ENCODE results near the gene ZNF726.
"Not testable (repeated sequence)": the region's sequence is repeated elsewhere in the genome, so short reads cannot be mapped to it uniquely, and the experiment has no call there.

ZNF726 gene

DNA sequence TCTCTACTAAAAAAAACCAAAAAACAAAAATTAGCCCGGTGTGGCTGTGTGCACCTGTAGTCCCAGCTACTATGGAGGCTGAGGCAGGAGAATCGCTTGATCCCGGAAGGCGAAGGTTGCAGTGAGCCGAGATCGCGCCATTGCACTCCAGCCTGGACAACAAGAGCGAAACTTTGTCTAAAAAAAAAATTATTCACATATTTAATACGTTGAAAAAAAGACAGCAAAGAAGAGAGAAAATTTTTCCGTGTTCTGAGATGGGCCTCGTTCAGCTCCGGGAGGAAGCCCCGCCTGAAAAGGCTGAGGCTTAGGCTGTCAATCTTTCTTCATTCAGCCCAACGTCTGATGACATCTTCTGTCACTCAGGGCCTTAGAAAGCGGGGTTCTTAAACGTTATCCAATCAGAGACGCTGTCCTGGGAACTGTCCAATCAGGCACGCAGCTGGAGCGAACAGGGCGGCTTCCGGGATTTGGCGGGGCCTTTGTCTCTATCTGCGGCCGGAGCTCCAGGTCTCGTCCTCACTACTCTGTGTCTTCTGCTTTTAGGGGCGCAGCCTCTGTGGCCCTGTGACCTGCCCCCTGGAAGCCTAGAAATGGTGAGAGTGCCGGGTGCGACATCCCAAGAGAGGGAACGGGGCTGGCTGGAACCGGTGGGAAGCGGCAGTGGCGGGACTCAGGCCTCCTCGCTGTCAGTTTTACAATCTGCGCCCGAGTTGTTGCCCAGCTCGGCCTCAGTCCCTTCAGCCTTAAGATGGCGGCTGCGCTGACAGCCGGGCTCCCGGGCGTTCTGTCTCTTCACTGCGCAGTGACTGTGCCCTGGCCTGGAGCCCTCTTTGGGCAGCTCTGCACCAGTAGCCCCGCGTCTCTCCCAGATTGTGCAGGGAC, at the start of gene ZNF726:
ZNF726 (plus strand) TSS at position 485 of the 885 bp plus-strand sequence; CDS start at position 594, 109 bp downstream.
- Histone ChIP-seq H3K4me1 (ENCODE audit: control insufficient read depth, insufficient read depth, low read length) (no peaks in the 10 kb centered on the region), H3K36me3 (ENCODE audit: control insufficient read depth, insufficient read depth, low read length) (no peaks in the 10 kb centered on the region), H3K9ac (ENCODE audit: low read depth, low read length) (no peak within 1 kb of the TSS), H3K27me3 (ENCODE audit: control insufficient read depth, insufficient read depth, low read length) (no peaks in the 10 kb centered on the region), H3K4me3 (ENCODE audit: low read depth, low read length) (peak within 1 kb of the TSS; percentile 46), H3K9me3 (ENCODE audit: control insufficient read depth, insufficient read depth, low read length) (peaks cover 10% of the 10 kb centered on the region)

DNA sequence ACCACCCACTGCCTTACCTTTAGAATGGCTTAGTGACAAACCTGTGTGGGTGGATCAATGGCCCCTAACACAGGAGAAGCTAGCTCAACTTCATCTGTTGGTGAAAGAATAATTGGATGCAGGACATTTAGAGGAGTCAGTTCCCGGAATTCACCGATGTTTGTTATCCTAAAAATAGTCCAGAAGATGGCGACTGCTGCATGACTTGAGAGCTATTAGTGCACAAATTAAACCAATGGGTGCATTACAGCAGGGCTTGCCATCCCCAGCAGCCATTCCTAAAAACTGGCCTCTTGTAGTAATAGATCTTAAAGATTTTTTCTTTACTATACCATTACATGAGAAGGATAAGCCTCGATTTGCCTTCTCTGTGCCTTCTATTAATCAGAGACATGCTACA, 46.8 kb upstream of the ZNF726 start:
- H3K4me3 ChIP-seq (ENCODE audit: low read depth, low read length): no peak overlapping the region
- peaks cover 6% of the 10 kb centered on the region for H3K9me3 ChIP-seq (ENCODE audit: control insufficient read depth, insufficient read depth, low read length)
- H3K9ac ChIP-seq (ENCODE audit: low read depth, low read length): no peak overlapping the region
- H3K36me3 ChIP-seq (ENCODE audit: control insufficient read depth, insufficient read depth, low read length): no peaks in the 10 kb centered on the region
- no peaks in the 10 kb centered on the region for H3K4me1 ChIP-seq (ENCODE audit: control insufficient read depth, insufficient read depth, low read length)
- no peaks in the 10 kb centered on the region for H3K27me3 ChIP-seq (ENCODE audit: control insufficient read depth, insufficient read depth, low read length)

DNA sequence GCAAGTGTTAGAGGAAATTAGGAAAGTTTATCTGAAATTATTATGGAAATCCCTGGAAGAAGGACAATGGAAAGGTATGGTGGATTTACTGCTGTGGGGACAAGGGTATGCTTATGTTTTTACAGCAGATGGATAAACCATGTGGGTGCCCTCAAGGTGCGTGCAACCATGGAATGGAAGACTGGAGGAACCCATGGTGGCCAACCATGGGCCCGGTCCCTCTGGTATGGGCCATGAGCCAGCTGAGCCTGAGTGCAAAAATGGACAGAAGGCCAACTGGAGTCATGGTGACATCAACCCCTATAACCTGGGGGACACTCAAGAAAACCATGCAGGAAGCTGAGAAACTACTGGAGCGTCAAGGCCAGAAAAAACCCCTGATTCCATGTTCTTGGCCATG, 46.1 kb upstream of the ZNF726 start:
- Histone ChIP-seq H3K36me3 (ENCODE audit: control insufficient read depth, insufficient read depth, low read length) (no peaks in the 10 kb centered on the region), H3K9me3 (ENCODE audit: control insufficient read depth, insufficient read depth, low read length) (peaks cover 6% of the 10 kb centered on the region), H3K4me1 (ENCODE audit: control insufficient read depth, insufficient read depth, low read length) (no peaks in the 10 kb centered on the region), H3K27me3 (ENCODE audit: control insufficient read depth, insufficient read depth, low read length) (no peaks in the 10 kb centered on the region), H3K4me3 (ENCODE audit: low read depth, low read length) (no peak overlapping the region), H3K9ac (ENCODE audit: low read depth, low read length) (no peak overlapping the region)

DNA sequence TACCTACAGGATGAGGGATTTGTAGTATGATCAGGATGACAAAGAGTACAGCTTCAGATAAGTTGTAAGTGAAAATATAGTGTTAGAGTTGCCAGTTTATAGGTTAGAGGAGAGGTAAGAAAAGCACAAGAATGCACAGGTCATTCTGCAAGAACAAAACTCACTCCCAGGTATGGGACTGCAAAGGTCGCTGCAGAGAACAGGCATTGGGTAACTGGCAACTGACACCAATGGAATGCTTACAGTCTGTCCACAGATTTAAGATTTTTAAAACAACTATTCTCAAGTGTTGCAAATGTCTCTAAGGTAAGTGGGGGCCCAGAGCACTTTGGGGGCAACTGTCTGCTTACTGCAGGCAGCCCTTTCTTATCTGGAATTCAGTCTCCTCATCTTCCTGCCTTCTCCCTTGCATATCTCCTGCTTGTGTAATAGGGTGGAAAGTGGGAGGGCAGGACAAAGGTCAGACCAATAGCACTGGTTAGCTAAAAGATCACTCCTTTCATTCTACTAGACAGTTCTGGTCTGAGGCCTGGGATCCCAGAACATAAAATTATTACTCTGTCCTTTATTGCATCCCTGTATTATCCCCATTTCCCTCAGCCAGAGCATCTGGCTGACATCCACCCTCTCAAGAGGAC, 42.3 kb upstream of the ZNF726 start:
- H3K36me3 ChIP-seq (ENCODE audit: control insufficient read depth, insufficient read depth, low read length): no peaks in the 10 kb centered on the region

DNA sequence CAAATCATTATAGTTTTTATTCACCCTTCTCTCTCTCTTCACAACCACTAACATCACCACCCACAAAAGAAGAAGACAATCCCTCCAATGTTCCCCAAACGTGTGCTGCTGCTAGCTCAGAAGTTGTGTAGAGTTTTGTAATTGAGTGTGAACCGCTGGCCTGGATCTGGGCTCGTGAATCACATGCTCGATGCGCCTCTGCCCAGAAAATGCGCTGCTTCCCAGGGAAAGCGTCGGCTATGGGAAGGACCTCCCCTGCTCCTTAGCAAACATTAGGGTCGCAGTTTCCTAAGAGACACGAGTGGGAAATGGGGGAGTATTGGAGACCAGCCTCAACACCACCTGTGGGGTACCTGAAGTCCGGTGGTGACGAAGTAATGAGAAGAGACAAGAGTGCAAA, 38.4 kb upstream of the ZNF726 start:
- no peak overlapping the region for H3K4me3 ChIP-seq (ENCODE audit: low read depth, low read length)
- no peaks in the 10 kb centered on the region for H3K27me3 ChIP-seq (ENCODE audit: control insufficient read depth, insufficient read depth, low read length)
- H3K9me3 ChIP-seq (ENCODE audit: control insufficient read depth, insufficient read depth, low read length): peaks cover 7% of the 10 kb centered on the region
- no peak overlapping the region for H3K9ac ChIP-seq (ENCODE audit: low read depth, low read length)
- H3K36me3 ChIP-seq (ENCODE audit: control insufficient read depth, insufficient read depth, low read length): no peaks in the 10 kb centered on the region
- H3K4me1 ChIP-seq (ENCODE audit: control insufficient read depth, insufficient read depth, low read length): no peaks in the 10 kb centered on the region

More for the DNA sequence above, 42.3 kb upstream of the ZNF726 start:
- H3K4me1 ChIP-seq (ENCODE audit: control insufficient read depth, insufficient read depth, low read length): no peaks in the 10 kb centered on the region
- peaks cover 4% of the 10 kb centered on the region for H3K9me3 ChIP-seq (ENCODE audit: control insufficient read depth, insufficient read depth, low read length)
- no peak overlapping the region for H3K9ac ChIP-seq (ENCODE audit: low read depth, low read length)
- no peaks in the 10 kb centered on the region for H3K27me3 ChIP-seq (ENCODE audit: control insufficient read depth, insufficient read depth, low read length)
- H3K4me3 ChIP-seq (ENCODE audit: low read depth, low read length): no peak overlapping the region

DNA sequence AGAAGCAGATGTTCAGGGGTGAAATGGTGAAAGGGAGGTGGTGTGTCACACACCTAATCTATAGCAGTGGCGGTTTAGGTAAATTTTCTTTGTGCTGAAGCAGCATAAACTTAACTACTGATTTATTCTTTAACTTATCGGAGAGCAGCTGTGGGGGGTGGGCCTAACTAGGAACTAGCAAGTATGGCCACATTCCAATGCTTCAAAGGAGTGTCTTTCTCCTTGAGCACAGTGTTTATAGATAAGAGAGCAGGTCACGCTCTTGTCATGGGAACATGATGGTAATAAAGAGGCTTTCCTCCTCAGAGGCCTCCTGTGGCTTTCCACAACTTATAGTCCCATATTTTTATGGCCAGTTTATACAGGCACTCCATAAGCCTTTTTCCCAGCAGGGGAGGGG, 37.9 kb upstream of the ZNF726 start:
- H3K9me3 ChIP-seq (ENCODE audit: control insufficient read depth, insufficient read depth, low read length); H3K9ac ChIP-seq (ENCODE audit: low read depth, low read length); H3K4me3 ChIP-seq (ENCODE audit: low read depth, low read length); H3K27me3 ChIP-seq (ENCODE audit: control insufficient read depth, insufficient read depth, low read length); H3K36me3 ChIP-seq (ENCODE audit: control insufficient read depth, insufficient read depth, low read length); H3K4me1 ChIP-seq (ENCODE audit: control insufficient read depth, insufficient read depth, low read length): not testable (repeated sequence)

DNA sequence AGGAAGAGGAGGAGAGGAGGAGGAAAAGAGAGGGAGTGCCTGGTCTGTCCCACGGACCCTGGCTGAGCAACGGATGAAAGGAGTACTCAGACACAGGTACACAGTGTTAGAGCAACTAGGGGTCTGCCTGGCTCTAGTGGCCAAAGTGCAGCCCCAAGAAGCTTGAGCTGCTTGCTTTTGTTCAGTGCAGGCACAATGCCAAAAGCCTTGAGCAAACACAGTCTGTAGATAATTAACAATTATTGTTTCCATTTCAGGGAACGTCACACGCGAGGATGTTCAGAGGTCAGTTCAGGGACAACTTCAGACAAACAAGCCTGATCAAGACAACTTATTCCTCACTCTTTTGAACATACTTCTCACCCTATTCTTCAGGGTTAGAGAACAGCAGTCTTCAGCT, 32.2 kb upstream of the ZNF726 start:
- H3K27me3 ChIP-seq (ENCODE audit: control insufficient read depth, insufficient read depth, low read length): no peaks in the 10 kb centered on the region
- H3K9ac ChIP-seq (ENCODE audit: low read depth, low read length): no peak overlapping the region
- peaks cover 8% of the 10 kb centered on the region for H3K9me3 ChIP-seq (ENCODE audit: control insufficient read depth, insufficient read depth, low read length)
- H3K4me3 ChIP-seq (ENCODE audit: low read depth, low read length): no peak overlapping the region
- H3K36me3 ChIP-seq (ENCODE audit: control insufficient read depth, insufficient read depth, low read length): no peaks in the 10 kb centered on the region
- no peaks in the 10 kb centered on the region for H3K4me1 ChIP-seq (ENCODE audit: control insufficient read depth, insufficient read depth, low read length)

DNA sequence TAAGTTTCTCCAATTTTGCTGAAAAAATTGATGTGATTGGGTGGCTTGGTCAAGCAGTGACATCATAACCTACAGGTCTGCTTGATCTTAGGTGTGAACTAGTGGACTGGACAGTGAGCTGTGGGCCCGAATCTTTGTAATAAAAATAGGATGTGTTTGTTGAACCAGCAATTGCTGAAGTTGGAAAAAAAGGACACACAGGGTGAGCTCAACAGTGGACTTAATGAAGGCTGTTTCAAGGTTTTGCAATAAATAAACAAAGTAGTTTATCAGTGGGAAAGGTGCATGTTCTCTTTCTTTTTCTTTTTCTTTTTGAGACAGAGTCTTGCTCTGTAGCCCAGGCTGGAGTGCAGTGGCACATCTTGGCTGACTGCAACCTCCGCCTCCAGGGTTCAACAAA, 30.3 kb upstream of the ZNF726 start:
- H3K4me3 ChIP-seq (ENCODE audit: low read depth, low read length): no peak overlapping the region
- no peaks in the 10 kb centered on the region for H3K4me1 ChIP-seq (ENCODE audit: control insufficient read depth, insufficient read depth, low read length)
- H3K9me3 ChIP-seq (ENCODE audit: control insufficient read depth, insufficient read depth, low read length): peaks cover 14% of the 10 kb centered on the region
- H3K36me3 ChIP-seq (ENCODE audit: control insufficient read depth, insufficient read depth, low read length): no peaks in the 10 kb centered on the region
- no peak overlapping the region for H3K9ac ChIP-seq (ENCODE audit: low read depth, low read length)
- no peaks in the 10 kb centered on the region for H3K27me3 ChIP-seq (ENCODE audit: control insufficient read depth, insufficient read depth, low read length)

DNA sequence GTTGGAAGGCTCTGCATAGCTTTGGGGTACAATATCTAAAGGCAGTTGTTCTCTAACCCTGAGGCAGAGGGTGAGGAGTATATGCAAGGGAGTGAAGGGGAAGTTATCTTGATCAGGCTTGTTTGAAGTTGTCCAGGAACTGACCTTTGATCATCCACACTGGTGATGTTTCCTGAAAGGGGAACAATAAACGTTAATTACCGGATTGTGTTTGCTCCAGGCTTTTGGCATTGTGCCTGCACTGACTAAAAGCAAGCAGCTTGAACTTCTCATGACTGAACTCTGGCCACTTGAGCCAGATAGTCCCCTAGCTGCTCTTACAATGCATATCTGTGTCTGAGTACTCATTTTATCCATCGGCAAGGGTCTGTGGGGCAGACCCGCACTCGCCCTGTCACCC, 27.0 kb upstream of the ZNF726 start:
- H3K4me3 ChIP-seq (ENCODE audit: low read depth, low read length): no peak overlapping the region
- H3K9ac ChIP-seq (ENCODE audit: low read depth, low read length): no peak overlapping the region
- peaks cover 14% of the 10 kb centered on the region for H3K9me3 ChIP-seq (ENCODE audit: control insufficient read depth, insufficient read depth, low read length)
- no peaks in the 10 kb centered on the region for H3K36me3 ChIP-seq (ENCODE audit: control insufficient read depth, insufficient read depth, low read length)
- no peaks in the 10 kb centered on the region for H3K4me1 ChIP-seq (ENCODE audit: control insufficient read depth, insufficient read depth, low read length)
- H3K27me3 ChIP-seq (ENCODE audit: control insufficient read depth, insufficient read depth, low read length): no peaks in the 10 kb centered on the region

DNA sequence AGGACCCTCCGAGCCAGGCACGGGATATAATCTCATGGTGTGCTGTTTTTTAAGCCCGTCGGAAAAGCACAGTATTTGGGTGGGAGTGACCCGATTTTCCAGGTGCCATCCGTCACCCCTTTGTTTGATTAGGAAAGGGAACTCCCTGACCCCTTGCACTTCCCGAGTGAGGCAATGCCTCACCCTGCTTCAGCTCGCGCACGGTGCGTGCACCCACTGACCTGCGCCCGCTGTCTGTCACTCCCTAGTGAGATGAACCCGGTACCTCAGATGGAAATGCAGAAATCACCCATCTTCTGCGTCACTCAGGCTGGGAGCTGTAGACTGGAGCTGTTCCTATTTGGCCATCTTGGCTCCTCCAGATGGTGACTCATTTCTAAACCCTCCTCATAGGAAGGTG, 18.6 kb upstream of the ZNF726 start:
- not testable (repeated sequence) for H3K36me3 ChIP-seq (ENCODE audit: control insufficient read depth, insufficient read depth, low read length); H3K27me3 ChIP-seq (ENCODE audit: control insufficient read depth, insufficient read depth, low read length); H3K4me3 ChIP-seq (ENCODE audit: low read depth, low read length); H3K9ac ChIP-seq (ENCODE audit: low read depth, low read length); H3K9me3 ChIP-seq (ENCODE audit: control insufficient read depth, insufficient read depth, low read length); H3K4me1 ChIP-seq (ENCODE audit: control insufficient read depth, insufficient read depth, low read length)

DNA sequence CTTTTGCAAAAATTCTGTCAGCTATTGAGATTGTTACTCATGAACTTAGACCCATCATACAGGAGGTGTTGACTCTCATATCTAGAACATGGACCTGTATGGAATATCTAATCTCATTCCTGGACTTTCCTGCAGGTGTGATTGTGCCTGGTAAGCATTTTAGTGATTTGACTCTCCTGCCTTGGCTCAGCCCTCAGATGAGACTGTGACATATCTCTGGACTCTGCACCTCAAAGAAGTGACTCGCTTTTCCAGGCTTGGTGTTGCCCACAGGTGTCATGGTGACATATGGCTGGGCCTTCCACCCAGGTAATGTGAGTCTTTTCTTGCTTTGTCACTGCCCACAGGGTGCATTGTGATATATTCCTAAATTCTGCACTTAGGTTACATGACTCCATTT, 17.8 kb upstream of the ZNF726 start:
- no peaks in the 10 kb centered on the region for H3K4me1 ChIP-seq (ENCODE audit: control insufficient read depth, insufficient read depth, low read length)
- no peaks in the 10 kb centered on the region for H3K36me3 ChIP-seq (ENCODE audit: control insufficient read depth, insufficient read depth, low read length)
- no peaks in the 10 kb centered on the region for H3K27me3 ChIP-seq (ENCODE audit: control insufficient read depth, insufficient read depth, low read length)
- H3K9ac ChIP-seq (ENCODE audit: low read depth, low read length): no peak overlapping the region
- peaks cover 10% of the 10 kb centered on the region for H3K9me3 ChIP-seq (ENCODE audit: control insufficient read depth, insufficient read depth, low read length)
- no peak overlapping the region for H3K4me3 ChIP-seq (ENCODE audit: low read depth, low read length)

DNA sequence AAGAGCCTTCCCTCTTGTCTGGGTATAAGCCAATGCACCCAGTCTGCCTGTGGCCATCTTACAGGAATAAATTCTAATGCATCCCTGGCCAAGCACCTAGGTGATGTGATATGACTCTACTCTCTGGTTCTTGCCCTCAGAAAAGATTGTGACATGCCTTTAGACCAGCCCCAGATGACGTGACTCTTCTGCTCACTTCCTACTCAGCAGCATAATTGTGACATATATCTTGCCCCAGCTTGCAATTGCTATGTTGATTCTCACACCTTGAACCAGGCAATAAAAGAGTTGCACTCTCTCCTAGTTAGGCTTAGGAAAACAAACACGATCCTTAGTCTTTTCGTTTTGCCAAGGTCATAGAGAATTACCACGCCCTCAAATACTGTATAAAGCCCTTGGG, 13.3 kb upstream of the ZNF726 start:
- H3K36me3 ChIP-seq (ENCODE audit: control insufficient read depth, insufficient read depth, low read length): no peaks in the 10 kb centered on the region
- H3K4me3 ChIP-seq (ENCODE audit: low read depth, low read length): no peak overlapping the region
- no peak overlapping the region for H3K9ac ChIP-seq (ENCODE audit: low read depth, low read length)
- H3K4me1 ChIP-seq (ENCODE audit: control insufficient read depth, insufficient read depth, low read length): no peaks in the 10 kb centered on the region
- H3K9me3 ChIP-seq (ENCODE audit: control insufficient read depth, insufficient read depth, low read length): peaks cover 24% of the 10 kb centered on the region
- H3K27me3 ChIP-seq (ENCODE audit: control insufficient read depth, insufficient read depth, low read length): no peaks in the 10 kb centered on the region
